ENCODE results near the gene EXOC3. TPM values are rescaled to one million over a fixed set of nuclear protein-coding genes. Genes with fewer than 3 reads are reported as not detected.

Gene EXOC3
- total RNA-seq, 2 experiments from 2014 or later: 41.6 to 41.7 TPM

Other genes with a start within 250 kb of the EXOC3 start
- 1 to 10 TPM; 3.6 to 4.0 TPM for gene CCDC127, start 225.0 kb upstream of the EXOC3 start, total RNA-seq
- 100 to 1,000 TPM; 133 to 136 TPM for gene SDHA, start 224.9 kb upstream of the EXOC3 start, total RNA-seq
- gene PDCD6, start 171.5 kb upstream of the EXOC3 start, total RNA-seq: 10 to 100 TPM; 61.1 to 62.8 TPM
- gene AHRR, start 121.5 kb upstream of the EXOC3 start, total RNA-seq: 1 to 10 TPM; 4.1 to 5.5 TPM
- 1 to 10 TPM; 1.6 to 2.3 TPM for gene SLC9A3, start 81.3 kb downstream of the EXOC3 start, total RNA-seq
- 10 to 100 TPM; 18.3 to 18.8 TPM for gene CEP72, start 169.2 kb downstream of the EXOC3 start, total RNA-seq

Data from activated naive CD4-positive, alpha-beta T cell treated with anti-CD3 and anti-CD28 coated beads for 36 hours (primary cell).